HG02763 (cell line): Measurements from ENCODE around the gene NT5DC2.

ENCODE experiments used
- ATAC-seq: cut with Tn5 transposase; IDR thresholded peaks from one replicate; pipeline ENCODE4 v1.9.1; 2021; ENCODE audit warnings: mild to moderate bottlenecking, moderate library complexity; ENCODE audit not compliant: unreplicated experiment

Gene NT5DC2

DNA sequence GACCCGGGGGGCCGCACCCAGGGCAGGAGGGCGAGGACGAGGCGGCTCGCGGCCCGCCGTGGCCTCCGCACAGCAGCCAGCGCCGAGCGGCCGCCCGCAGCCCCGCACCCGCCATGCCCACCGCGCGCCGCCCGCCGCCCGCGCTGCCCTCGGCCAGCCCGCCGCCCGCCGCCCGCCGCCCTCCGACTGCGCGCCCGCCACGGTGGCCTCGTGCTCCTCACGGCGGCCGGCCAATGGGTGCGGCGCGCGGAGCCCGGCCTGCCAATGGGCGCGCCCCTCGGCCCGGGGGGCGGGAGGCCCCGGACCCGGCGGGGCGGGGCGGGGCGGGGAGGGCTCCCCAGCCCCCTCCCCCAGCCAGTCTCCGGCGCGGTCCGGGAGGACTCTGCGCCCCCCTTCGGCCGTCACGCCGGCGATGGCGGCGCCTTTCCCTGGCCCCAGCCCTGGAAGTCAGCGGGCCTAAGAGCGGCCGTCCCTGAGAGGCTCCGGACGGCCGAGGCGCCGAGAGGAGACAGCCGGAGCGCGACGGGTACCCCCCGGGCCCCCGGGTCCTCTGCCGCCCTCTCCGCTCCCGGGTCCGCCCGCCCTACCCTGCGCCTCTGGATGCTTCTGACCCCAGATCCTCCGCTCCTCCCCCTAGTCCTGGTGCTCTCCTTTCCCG, at the start of gene NT5DC2:
Gene NT5DC2, minus strand, starts transcription at position 235 of the 658 bp plus-strand sequence. Its CDS starts 120 bp downstream, at position 115.
- ATAC-seq, result peak; percentile 27

- no peak for ATAC-seq
Measured at GRCh38 chr3:52574056-52574965, 40.7 kb upstream of the NT5DC2 start.

DNA sequence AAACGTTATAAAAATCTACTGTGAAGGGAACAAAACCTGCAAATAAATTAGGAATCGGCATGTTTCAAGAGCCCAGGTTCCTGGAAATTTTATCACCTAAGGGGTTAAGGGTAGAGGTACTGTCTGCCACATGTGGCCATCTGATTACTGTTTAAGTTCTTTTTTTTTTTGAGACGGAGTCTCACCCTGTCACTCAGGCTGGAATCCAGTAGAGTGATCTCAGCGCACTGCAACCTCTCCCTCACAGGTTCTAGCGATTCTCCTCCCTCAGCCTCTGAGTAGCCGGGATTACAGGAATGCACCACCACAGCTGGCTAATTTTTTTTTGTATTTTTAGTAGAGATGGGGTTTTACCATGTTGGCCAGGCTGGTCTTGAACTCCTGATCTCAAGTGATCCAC, 38.6 kb upstream of the NT5DC2 start:
- ATAC-seq, result no peak

DNA sequence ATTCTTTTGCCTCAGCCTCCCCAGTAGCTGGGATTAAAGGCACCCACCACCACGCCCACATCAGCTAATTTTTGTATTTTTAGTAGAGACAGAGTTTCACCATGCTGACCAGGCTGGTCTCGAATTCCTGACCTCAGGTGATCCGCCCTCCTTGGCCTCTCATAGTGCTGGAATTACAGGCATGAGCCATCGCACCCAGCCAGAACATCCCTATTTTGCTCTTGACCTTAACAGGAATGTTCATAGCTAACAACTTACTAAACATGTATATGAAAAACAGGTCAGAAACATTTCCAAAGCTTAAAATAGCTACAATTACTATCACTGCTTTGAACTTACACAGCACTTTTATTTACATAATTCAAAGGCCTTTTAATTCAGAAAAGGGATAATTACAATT, 36.4 kb upstream of the NT5DC2 start:
- no peak for ATAC-seq

- ATAC-seq, result no peak
Measured at GRCh38 chr3:52568069-52568468, 34.4 kb upstream of the NT5DC2 start.

DNA sequence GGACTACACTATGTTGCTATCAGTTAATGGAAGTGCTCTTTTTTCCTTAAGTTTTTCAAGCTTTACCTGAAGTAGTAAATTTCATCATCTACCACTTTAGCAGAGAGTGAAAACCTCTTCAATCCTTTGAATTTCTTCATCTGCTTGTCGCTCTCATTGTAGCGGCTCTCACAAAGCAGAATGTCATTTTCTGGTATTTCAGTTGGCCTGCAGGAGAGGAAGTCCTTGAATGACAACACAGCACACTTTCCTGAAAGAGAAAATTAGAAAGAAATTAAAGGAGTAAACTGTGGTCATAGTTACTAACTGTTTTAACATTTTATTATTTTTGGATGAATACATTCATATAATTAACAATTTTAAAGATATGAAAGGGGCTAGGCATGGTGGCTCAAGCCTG, 30.3 kb upstream of the NT5DC2 start:
- no peak for ATAC-seq

GRCh38 chr3:52561028-52561747, 27.5 kb upstream of the NT5DC2 start:
- ATAC-seq, result no peak

DNA sequence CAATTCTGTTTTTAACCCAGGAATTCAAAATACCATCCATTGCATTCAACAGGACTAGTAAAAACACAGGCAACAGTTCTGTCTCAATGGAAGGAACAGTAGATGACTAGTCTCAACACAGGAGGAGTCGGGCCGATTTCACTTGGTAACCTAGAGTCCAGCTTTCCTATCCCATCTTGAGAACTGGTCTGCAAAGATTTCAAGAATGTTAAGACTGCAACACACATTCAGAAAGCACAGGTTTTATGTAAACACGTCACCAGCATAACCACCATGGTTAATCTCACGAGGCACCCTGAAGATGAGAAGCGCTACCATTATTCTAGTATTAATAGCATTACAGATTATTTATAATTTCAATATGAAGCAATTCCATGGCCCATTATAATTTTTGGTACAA, 24.8 kb upstream of the NT5DC2 start:
- ATAC-seq, result no peak

GRCh38 chr3:52557011-52557960, 23.6 kb upstream of the NT5DC2 start:
- ATAC-seq, result no peak

- ATAC-seq, result no peak
Measured at GRCh38 chr3:52555056-52555455, 21.4 kb upstream of the NT5DC2 start.

DNA sequence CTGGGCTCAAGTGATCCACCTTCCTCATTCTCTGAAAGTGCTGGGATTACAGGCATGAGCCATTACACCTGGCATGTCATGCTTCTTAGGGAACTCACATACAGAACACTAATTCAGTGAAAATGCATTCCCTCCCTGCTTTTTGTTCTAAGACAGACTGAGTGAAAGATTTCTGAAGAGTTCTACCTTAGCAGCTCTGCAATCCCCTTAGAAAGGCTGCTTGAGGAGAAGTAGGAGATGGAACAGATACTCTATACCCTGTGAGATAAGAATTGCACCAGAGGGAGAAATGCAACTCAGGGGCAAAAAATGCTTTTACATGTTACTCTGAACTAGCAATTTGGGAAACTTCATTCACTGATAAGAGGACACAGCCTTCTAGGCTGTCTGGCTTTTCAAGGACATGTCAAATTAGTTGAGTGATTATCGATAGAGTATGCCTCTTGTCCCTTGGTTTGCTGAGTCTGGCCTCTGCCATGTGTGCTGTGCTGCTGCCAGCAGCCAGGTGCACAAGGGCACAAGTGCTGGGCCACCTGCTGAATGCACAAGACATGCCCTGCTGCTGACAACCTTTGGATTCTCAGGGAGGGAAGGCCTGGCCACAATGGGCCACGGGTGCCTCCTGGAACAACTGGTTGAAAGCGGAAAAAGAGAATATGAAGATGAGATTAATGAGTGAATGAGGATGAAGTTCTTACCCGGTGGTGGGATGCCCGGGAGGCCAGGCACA, 20.5 kb upstream of the NT5DC2 start:
- ATAC-seq, result no peak

GRCh38 chr3:52552089-52552488, 18.4 kb upstream of the NT5DC2 start:
- ATAC-seq, result no peak

DNA sequence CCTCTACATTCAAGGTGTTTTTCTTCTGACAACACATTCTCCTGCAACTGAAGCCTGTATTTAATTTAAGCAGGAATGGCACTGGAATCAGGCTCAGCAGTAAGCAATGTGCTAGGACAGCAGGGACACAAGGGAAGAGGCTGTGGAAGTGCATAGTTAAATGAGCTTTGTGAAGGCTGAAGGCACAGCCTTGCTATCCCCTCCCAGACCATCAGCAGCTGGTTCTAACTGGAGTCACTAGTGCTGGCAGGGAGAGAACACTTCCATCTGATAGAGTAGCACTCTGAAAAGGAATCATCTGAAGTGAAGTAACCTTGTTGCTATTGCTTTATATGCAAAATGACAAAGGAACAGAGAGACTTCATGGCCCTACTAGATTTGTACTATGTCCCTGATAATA, 17.5 kb upstream of the NT5DC2 start:
- ATAC-seq, result no peak

DNA sequence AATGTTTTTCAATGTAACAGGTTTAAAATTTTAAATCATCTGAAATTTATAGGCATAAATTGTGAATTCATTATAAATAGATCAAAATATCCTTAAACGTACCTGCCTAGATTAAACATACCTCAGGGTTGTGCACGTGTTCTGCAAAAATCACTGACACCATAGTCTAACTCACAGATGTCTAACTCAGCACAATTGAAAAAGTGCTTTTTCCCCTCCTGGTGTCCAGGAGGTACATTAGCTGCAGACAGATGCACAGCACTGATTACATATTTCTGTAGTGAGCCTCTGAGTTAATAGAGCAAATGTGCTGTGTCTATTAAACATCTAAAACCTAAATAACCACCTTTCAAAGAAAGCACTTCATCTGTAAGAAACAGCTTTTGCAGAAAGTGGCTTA, 13.5 kb upstream of the NT5DC2 start:
- no peak for ATAC-seq

DNA sequence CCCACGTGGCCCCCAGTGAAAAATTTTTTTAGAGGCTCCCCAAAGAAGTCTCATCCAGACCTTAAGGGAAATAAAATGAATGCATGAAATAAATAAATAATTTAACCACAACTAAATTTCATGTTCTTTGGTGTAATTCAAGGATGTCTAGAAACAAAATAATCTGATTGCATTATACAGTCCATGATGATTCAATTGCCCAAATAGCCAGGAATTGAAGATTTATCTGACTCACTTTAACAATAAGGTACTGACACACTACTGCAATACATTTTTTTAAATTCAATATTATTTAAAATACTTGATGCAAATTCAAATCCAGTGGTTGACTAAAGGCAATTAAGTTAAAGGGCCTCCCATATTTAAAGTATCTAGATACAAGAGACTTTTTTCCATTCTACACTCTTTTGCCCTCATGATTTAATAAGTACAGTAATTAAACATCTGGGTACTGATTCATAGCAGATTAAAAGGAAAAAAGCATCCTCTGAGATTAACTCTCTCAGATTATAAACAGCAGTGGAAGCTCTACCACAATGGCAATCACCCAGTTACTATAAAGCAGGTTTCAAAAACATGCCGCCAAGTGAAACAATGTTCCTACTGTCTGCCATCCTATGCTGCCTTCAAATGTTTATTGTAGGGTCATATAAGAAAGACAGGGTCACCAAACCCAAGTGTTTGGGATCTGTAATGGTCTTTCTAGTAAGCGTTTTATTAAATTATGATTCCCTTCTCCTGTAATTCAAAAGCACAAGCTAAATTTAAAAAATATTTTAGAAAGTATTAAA, 12.6 kb upstream of the NT5DC2 start:
- ATAC-seq, result no peak

DNA sequence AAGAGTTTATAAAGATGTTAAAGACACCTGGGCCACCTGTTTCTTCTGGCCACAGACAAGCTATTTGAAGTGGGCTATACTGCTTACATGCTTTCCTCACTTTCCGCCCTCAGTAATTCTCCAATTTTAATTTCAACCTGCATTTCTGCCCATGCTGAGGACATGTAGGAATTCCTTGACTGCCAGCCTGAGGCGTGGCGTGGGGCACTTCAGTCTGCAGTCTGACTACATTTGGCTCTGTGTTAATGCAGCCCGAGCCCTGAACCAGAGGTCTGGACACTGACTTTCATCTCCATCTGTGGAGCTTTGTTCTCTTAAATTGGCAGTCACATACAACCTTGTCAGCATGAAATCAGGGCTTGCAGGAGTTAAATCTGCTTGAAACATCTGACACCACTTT, 11.3 kb upstream of the NT5DC2 start:
- ATAC-seq, result no peak

- no peak for ATAC-seq
Measured at GRCh38 chr3:52541050-52541449, 7.4 kb upstream of the NT5DC2 start.

DNA sequence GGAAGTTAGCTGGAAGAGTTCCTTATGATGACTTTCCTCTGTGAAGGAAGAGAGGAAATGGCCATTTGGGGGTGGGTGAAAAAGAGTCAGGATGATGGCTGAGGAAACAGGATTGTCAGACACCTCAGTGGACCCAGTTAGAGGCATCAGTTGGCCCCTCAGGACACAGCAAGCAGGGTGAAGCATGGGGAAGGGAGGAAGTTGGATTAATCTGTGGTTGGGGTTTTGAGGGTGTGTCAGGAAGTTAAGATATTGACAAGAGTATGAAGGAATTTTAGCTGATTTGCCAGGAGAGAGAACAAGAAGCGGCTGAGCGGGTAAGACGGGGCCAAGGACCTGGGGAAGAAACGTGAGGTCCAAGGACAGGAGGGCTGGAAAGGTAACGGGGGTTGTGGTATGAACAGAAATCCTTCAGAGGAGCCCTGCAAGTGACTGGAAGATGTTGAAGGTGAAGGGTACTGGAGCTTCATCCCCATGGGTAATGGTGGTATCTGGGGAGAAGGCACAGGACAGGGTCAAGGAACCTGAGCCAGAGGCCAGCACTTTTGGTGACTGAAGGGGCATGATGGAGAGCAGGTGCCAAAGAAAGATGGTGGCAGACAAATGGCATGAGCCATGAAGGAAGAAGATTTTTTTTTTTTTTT, 5.5 kb upstream of the NT5DC2 start:
- ATAC-seq, result no peak
